KMS-11 (cell line): ENCODE measurements around the gene PTGDS.

Experiments
- H2AFZ ChIP-seq: fragments of 200-600 bp; sonication (generic); 2 replicates; pipeline ENCODE4 v1.6.1; 2016; ENCODE audit warnings: antibody characterized with exemption, mixed run types, low read depth
- H3K27ac ChIP-seq: fragments of 200-600 bp; sonication (generic); 2 replicates; pipeline ENCODE4 v1.6.1; 2016; ENCODE audit warnings: mild to moderate bottlenecking, mixed run types
- H3K27me3 ChIP-seq: fragments of 200-600 bp; sonication (generic); 2 replicates; pipeline ENCODE4 v1.6.1; 2017; ENCODE audit warnings: mild to moderate bottlenecking, low read depth, mixed run types, moderate library complexity; ENCODE audit not compliant: insufficient read depth
- H3K36me3 ChIP-seq: fragments of 200-600 bp; sonication (generic); 2 replicates; pipeline ENCODE4 v1.6.1; 2017; ENCODE audit warnings: mild to moderate bottlenecking, mixed run types; ENCODE audit not compliant: insufficient read depth
- H3K4me1 ChIP-seq: fragments of 200-600 bp; sonication (generic); 2 replicates; pipeline ENCODE4 v1.6.1; 2016; ENCODE audit warnings: mild to moderate bottlenecking, low read depth, mixed run types; ENCODE audit not compliant: poor library complexity, severe bottlenecking
- H3K4me2 ChIP-seq: fragments of 200-600 bp; sonication (generic); 2 replicates; pipeline ENCODE4 v1.7.0; 2016; ENCODE audit warnings: mild to moderate bottlenecking, mixed run types
- H3K4me3 ChIP-seq: fragments of 200-600 bp; sonication (generic); IDR thresholded peaks from 2 replicates; pipeline ENCODE4 v1.6.1; 2017; ENCODE audit warnings: low read depth, low read length, mixed read lengths; ENCODE audit not compliant: insufficient read depth
- H3K79me2 ChIP-seq: fragments of 200-600 bp; sonication (generic); 2 replicates; pipeline ENCODE4 v1.6.1; 2016; ENCODE audit warnings: low read depth, mixed run types; ENCODE audit not compliant: insufficient read depth
- H3K9ac ChIP-seq: fragments of 200-600 bp; sonication (generic); 2 replicates; pipeline ENCODE4 v1.6.1; 2016; ENCODE audit warnings: mild to moderate bottlenecking, mixed run types
- H4K20me1 ChIP-seq: fragments of 200-600 bp; sonication (generic); 2 replicates; pipeline ENCODE4 v1.6.1; 2016; ENCODE audit warnings: mild to moderate bottlenecking, mixed run types; ENCODE audit not compliant: insufficient read depth
- TF ChIP-seq, protein P1 (sequence below): fragments of 200-600 bp; sonication (generic); conservative IDR thresholded peaks from 2 replicates; pipeline ENCODE4 v1.6.1; 2017; ENCODE audit warnings: low read depth, mild to moderate bottlenecking, antibody characterized with exemption, low read length, moderate library complexity, mixed read lengths

PTGDS gene

DNA sequence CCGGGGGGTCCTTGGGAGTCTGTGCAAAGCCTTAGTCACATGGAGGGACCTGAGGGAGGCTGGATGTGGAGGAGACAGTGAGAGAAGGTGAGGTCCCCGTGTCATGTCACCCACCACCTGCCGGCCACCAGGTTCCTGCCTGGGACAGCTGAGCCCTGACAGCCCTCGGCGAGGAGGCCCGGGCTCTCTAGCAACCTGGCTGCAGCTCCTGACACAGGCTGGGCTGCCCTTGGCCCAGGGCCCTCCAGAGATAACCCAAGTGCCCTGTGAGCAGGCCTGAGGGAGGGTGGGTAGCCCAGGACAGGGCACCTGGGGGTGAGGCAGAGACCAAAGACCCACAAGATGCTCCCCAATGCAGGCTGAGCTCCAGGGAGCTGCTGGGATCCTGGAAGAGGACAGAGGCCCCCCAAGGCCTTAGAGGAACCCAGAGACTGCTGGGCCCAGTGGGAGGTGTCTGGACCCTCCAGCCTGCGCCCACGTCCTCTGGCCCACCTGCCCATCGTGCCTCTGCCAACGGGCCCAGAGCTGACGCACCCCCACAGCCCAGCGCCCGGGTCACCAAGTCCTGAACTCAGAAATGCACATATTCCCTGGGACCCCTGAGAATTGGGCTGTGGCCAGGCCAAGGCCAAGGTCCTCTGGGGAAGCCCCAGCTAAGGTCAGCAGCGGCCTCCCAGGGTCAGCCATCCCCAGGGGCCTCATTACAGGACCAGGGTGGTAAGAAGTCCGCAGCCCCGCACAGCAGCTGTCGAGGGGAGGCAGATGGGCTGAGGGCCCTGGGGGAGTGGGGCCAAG, 8.8 kb upstream of the PTGDS start:
- Histone ChIP-seq H3K27me3 (peaks cover 12% of the 10 kb centered on the region; the same call in 1 of the 2 replicates), H3K36me3 (no peaks in the 10 kb centered on the region), H3K27ac (no peak overlapping the region), H4K20me1 (no peaks in the 10 kb centered on the region), H3K79me2 (no peaks in the 10 kb centered on the region), H3K4me2 (no peak overlapping the region), H2AFZ (no peak overlapping the region), H3K9ac (no peak overlapping the region), H3K4me1 (peaks cover 20% of the 10 kb centered on the region), H3K4me3 (no peak overlapping the region)
- TF ChIP-seq, protein P1, sequence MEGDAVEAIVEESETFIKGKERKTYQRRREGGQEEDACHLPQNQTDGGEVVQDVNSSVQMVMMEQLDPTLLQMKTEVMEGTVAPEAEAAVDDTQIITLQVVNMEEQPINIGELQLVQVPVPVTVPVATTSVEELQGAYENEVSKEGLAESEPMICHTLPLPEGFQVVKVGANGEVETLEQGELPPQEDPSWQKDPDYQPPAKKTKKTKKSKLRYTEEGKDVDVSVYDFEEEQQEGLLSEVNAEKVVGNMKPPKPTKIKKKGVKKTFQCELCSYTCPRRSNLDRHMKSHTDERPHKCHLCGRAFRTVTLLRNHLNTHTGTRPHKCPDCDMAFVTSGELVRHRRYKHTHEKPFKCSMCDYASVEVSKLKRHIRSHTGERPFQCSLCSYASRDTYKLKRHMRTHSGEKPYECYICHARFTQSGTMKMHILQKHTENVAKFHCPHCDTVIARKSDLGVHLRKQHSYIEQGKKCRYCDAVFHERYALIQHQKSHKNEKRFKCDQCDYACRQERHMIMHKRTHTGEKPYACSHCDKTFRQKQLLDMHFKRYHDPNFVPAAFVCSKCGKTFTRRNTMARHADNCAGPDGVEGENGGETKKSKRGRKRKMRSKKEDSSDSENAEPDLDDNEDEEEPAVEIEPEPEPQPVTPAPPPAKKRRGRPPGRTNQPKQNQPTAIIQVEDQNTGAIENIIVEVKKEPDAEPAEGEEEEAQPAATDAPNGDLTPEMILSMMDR = no peak

DNA sequence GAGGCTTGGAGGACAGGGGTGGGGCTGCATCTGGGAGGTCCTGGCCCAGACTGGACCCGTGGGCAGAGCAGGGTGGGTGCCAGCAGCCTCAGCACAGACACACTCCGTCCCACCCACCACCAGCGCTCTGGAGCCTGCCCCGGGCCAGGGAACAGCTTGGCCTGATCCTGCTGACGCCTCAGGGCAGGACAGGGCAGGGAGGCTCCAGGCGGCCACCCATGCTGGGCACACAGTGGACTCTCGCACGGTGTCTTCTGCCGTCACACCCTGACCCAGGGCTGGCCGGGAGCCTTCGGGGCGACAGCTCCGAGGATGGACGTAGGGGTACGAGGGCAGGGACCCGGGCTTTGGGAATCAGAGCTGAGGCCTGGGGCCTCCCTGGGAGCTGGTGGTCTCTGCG, 8.2 kb upstream of the PTGDS start:
- TF ChIP-seq, protein P1 = no peak
- Histone ChIP-seq H2AFZ (no peak overlapping the region), H4K20me1 (no peaks in the 10 kb centered on the region), H3K4me1 (peaks cover 18% of the 10 kb centered on the region), H3K9ac (no peak overlapping the region), H3K27me3 (peaks cover 17% of the 10 kb centered on the region), H3K4me3 (no peak overlapping the region), H3K4me2 (no peak overlapping the region), H3K27ac (no peak overlapping the region), H3K79me2 (no peaks in the 10 kb centered on the region), H3K36me3 (no peaks in the 10 kb centered on the region)

DNA sequence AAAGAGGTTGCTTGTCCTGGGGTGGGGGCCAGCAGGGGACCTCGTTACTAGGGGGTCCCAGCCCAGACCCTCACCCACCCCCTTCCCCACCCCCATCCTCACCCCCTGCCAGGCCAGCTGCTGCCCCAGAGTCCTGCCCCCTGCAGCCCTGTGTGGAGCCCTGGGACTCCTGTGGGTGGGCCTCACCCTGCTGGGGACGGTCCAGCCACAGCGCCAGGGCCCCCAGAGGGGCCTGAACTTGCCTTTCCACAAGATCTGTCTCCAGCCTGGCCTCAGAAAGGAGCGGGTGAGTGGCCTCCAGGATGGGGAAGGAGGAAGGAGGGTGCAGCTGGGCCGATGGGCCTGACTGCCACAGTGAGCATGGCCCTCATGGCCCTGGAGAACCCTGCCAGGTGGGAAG, 7.5 kb upstream of the PTGDS start:
- TF ChIP-seq, protein P1 = no peak
- H3K79me2 ChIP-seq = no peaks in the 10 kb centered on the region
- peaks cover 24% of the 10 kb centered on the region for H3K27me3 ChIP-seq
- H3K4me3 ChIP-seq = no peak overlapping the region
- H3K9ac ChIP-seq = no peak overlapping the region
- no peak overlapping the region for H3K27ac ChIP-seq
- peaks cover 11% of the 10 kb centered on the region for H3K4me1 ChIP-seq
- no peak overlapping the region for H2AFZ ChIP-seq
- no peaks in the 10 kb centered on the region for H3K36me3 ChIP-seq
- H3K4me2 ChIP-seq = no peak overlapping the region
- no peaks in the 10 kb centered on the region for H4K20me1 ChIP-seq

DNA sequence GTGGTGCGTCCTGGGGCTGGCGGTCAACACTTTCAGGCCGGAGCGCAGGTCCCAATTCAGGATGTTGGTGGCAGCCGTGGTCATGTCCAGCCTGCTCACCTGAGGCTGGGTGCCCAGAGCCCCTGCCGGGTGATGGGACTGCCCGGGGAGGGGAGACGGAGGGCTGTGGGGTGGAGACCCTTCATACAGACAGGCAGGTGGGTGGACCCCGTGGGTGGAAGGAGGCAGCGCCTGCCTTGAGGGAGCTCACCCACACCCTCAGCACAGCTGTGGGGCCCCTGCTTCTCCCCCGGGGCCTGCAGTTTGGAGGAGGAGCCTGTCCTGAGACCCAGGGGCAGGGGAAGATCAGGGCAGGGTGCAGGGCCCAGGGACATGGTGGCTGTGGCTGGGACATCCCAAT, 6.9 kb upstream of the PTGDS start:
- Histone ChIP-seq H3K9ac (no peak overlapping the region), H3K36me3 (no peaks in the 10 kb centered on the region), H3K79me2 (no peaks in the 10 kb centered on the region), H3K27me3 (peaks cover 29% of the 10 kb centered on the region), H2AFZ (no peak overlapping the region), H3K4me2 (no peak overlapping the region), H3K4me3 (no peak overlapping the region), H4K20me1 (no peaks in the 10 kb centered on the region), H3K27ac (no peak overlapping the region), H3K4me1 (peaks cover 11% of the 10 kb centered on the region)
- TF ChIP-seq, protein P1 = no peak
